HS-27A (cell line): ENCODE data around the gene CCL4.
"Not testable (repeated sequence)": the region's sequence is repeated elsewhere in the genome, so short reads cannot be mapped to it uniquely, and the experiment has no call there.

ENCODE experiments used
- DNase-seq: peaks from one replicate; pipeline ENCODE4 v3.0.0-alpha.2; 2012; ENCODE audit warnings: low read depth, missing footprints

The CCL4 gene

DNA sequence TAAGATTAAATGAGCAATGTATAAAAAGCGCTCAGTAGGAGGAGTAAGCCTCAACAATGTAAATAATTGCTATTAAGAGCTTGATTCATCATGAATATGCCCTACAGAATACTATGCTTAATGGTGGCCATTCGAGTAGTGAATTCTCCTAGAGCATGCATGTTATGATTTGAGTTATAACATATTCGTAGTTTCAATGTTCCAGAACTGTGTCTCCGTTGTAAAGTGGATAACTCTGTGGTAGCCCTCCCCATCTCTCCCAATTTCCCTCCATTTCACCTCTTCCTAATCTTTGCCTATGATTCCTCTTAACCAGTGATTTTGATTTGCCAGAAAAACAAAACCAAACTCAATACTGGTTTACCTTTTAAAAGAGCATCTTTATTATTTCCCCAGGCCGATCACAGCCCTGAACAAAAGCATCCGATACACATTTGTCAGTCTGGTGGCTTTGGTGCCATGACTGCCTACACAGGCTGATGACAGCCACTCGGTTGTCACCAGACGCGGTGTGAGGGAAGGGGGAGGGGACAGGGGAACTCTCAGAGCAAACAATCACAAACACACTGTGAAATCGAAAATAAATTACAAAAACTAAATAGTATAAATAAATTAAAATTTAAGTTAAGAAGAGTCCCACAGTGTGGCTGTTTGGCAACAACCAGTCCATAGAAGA lies 15.6 kb upstream of the CCL4 start:
- not testable (repeated sequence) for DNase-seq

DNA sequence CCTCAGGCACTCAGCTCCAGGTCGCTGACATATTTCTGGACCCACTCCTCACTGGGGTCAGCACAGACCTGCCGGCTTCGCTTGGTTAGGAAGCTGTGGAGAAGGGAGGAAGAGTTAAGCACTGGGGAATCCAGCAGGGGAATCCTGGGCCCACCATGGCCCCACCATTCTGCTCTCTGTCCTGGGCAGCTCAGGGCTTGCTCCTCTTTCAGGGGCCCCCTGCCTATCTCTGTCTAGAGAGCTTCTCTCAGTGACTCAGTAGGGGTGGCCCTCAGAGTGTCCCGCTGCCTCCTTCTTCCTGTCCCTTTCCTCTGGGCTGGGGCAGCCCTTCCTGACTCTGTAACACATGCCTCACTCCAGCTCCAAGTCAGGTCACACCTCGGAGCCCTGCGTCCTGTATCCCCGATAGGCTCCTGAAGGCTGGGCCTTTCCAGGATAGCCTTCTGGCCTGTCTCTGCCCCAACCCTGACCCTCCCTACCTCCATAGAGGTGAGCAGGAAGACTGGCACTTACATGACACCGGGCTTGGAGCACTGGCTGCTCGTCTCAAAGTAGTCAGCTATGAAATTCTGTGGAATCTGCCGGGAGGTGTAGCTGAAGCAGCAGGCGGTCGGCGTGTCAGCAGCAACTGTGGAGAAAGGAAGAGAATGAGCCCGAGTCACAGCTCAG lies 14.8 kb upstream of the CCL4 start:
- DNase-seq: no peak

DNA sequence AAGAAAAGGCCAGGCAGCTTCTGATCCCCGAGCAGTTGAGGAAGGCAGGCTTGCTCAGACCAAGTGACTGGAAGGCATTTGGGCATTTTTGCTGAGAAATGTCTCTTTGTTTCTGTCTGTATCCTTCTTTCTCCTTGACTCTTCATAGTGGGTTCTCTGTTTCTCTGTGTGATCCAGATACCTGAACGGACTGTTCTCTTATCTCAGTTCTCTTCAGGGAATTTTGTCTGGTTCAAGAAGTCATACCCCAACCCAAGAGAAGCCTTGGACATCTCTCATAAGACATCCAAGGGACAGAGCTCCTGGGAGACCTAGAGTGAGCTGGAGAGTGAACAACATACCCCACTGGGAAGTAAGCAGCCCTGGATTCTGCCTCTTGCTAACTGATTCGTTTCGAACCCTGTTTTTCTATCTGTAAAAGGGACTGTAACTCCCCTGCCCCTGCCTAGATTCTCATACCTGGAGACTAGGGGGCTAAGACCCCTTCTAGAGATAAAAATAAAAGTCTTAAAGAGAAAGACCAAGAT lies 14.2 kb upstream of the CCL4 start:
- no peak for DNase-seq

DNA sequence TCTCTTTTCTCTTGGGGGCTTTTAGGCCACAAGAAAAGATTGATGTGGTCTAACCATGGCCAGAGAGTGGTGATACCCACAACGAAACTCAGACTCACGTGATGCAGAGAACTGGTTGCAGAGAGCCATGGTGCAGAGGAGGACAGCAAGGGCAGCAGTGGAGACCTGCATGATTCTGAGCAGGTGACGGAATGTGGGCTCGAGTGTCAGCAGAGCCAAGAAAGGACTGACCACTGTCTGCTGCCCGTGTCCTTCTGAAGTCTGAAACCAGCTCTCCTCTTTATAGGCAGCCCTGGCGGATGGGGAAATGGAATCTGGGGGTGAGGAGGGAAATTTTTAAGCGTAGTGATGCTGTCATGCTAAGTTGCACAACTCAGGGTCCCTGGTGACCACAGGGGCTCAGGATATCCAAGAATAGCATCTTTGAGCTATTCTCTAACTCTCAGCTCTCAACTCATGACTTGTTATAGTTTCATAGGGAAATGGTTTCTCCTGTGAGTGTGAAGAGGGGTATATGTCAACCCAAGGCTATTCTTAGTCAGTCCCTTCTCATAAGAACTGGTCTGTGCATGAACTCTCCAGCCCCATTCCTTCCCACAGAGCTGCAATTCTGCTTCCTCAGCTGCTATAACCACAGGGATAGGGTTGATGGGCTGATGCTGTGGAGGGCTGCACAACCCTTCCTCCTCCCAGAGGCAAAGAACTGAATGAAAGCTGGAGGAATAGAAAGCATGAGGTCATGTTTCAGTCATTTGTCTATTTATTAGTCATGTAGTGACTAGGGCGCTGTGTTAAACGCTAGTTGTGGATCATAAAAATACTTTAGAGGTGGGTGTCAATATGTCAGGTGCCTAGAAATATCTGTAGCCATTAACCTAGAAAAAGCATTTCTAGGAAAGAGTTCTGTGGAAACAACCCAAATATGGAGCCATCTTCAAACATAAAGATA lies 13.5 kb upstream of the CCL4 start, which contains the start of gene CCL3:
Gene CCL3, minus strand, starts transcription at position 256 of the 949 bp plus-strand sequence. Its CDS starts 85 bp downstream, at position 171.
- no peak for DNase-seq

DNA sequence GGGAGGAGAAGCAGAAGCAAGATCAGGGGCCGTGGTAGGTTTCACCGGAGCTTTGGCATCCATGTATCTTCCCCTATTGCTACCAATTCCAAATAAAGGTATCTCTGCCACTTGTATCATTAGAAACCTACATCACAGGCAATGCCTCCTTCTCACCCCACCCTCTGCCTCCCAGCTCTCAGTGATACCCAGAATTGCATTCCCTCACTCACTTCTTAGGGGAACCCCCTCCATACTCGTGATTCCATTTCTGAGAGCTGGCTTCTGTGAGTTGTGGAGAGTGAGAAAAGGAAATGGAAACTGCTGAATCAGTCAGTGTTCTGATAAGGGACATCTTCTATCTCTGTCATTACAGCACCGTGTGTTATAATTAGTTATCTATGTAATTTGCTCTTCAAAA lies 11.4 kb upstream of the CCL4 start:
- DNase-seq: no peak

DNA sequence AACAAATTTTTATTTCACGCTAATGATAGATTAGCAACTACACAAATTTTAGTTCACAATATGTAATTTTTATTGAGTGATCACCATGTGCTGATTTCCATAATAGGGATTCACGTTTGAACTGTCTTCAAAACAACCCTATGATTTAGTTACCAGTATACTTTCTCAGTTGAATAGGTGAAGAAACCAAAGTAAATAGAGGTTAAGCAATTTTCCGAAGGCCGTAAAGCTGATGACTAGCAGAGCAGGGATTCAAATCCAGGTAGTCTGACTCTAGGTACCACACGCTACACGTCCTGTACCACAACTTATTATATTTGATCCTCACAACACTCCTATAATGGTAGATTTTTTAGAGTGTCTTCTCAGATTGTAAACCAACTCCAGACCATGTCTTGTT lies 10.9 kb upstream of the CCL4 start:
- not testable (repeated sequence) for DNase-seq

DNA sequence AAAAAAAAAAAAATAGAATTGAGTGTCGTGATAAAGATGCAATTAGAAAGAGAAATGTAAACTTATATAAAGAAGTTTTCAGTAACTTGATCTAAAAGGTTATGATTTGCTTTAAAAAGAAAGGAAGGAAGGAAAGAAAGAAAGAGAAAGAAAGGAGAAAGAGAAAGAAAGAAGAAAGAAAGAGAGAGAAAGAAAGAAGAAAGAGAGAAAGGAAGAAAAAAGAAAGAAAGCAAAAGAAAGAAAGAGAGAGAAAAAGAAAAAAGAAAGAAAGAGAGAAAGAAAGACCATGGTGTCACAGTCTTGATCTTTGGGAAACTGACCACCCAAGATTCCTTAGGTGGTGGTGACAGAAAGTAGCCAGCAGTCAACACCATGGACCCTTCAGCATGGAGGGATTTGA lies 9.4 kb upstream of the CCL4 start:
- no peak for DNase-seq

DNA sequence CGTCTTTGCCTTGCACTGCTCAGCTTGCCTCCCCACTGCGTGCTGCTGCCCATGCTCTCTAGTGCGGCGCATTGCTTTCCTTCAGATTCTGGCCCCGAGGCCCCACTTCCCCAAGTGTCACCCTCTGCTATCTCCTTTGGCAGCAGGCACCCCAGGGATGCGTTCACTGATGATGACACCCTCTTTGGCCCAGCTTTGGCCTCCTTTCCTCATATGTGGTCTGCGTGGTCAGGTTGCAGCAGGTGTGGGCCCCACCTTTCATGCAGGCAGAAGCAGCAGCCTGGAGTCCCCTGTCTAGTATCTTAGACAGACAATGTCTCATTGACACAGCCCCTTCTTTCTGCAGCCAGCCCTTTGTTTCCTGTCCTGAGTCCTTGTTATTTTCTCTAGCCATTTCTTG lies 8.9 kb upstream of the CCL4 start:
- no peak for DNase-seq

DNA sequence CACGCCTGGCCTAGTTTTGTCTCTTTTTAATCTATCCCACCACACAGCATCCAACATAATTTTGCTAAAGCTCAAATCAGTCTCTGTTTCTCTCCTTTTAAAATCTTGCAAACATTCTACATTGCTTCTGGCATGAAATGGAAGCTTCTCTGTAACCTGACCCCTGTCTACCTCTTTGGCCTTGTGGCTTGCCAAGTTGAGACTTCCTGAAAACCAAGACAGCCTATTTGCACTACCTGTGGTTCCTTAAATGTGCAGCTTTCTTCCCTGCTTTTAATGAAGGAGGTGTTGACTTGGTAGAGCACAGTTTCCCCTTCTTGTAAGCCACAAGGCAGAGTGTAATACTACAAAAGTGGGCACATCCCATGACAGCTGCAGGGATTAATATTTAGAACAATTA lies 7.6 kb upstream of the CCL4 start:
- DNase-seq: no peak

DNA sequence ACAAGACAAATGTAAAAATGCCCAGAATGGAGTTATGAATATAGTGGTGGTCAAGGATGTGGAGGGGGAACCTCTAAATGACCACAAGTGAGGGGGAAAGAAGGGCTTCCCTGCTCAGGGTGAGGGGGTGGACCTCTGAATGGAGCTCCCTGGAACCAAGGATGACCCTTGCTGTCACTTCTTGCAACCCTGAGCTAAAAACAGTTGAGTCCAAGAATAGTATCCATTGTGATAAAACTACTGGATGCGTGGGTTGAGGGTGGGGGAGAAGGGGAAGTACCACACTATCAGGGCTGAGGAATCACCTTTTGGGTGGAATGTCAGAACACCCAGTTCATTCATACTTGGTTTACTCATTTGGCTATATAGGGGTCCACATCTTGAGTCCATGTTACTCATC lies 4.6 kb upstream of the CCL4 start:
- not testable (repeated sequence) for DNase-seq

DNA sequence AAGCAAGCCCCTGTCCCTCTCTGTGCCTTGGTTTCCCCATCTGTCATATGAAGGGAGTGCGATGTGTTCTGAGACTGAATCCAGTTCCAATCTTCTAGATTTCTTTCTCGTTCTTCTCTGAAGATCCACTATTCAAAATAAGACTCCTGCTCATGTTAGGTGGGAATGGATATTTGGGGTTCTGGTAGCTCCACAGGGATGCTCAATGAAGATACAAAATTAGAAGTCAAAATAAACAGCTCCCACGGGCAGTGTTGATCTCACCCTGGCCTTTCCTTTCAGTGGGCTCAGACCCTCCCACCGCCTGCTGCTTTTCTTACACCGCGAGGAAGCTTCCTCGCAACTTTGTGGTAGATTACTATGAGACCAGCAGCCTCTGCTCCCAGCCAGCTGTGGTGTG lies 619 bp downstream of the CCL4 start:
- DNase-seq: not testable (repeated sequence)

DNA sequence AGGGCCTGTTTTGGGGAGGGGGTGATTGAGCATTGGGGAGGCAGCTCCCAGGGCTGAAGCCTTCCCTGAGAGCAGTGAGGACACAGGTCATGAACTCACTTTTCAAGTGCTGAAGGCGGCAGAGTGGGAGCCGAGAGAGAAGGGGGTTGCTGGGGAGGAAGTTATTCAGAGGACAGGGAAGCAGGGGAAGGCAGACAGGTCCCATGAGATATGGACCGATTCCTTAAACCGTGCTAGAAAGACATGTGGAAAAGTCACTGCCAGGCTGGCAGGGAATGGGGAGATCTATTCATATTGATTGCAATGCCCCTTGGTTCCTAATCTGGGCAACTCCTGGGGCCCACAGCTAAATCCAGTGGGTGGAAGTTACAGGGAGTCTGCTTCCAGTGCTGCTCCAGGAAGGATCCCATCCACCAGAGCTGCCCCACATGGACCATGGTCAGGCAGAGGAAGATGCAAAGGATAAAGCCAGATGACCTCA lies 1.1 kb downstream of the CCL4 start:
- DNase-seq: no peak

DNA sequence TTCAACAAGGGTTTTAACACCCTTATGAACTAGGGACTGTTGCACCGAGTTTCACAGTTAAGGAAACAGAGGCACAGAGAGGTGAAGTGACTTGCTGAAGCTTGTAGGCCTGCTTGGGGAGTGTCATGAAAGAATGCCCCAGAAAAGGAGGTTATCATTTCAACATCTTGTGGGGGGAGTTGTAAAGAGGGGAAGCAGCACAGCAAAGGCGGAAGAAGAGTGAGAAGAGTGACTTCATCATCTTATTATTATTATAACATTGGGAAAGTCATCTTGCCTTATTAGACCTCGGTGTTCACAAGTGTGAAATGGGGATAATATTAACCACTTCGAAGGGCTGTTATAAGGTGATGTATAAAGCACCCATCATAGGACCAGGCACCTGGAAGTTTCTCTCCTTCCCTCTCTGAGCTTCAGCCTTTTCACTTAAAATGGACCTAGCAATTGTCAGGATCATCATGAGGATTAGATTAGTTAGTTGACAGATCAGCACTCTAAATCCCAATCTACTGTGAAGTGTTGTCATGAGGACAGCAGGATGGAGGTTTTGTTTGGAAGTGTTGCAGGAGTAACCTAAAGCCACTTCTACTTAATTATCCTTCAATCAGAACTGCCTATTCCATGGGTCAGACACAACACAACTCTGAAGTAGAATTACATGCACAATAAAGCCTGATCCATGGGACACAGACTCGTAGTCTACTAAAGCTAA lies 2.3 kb downstream of the CCL4 start:
- DNase-seq: no peak

DNA sequence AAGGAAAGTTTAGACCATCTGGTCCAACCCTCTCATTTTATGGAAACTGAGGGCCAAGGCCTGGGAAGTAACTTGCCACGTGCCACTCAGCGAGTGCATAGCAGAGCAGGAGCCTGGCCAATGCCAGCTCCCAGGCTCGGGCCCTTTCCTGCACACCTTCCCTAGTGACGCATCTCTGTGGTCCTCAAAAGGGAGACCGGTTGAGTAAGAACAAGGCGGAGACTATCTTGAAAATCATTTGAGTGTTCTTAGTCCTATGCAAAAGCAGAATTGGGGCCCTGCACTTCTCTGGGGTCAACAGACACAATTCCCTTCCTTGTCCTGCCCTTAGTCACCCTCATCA lies 2.8 kb downstream of the CCL4 start:
- DNase-seq: no peak

DNA sequence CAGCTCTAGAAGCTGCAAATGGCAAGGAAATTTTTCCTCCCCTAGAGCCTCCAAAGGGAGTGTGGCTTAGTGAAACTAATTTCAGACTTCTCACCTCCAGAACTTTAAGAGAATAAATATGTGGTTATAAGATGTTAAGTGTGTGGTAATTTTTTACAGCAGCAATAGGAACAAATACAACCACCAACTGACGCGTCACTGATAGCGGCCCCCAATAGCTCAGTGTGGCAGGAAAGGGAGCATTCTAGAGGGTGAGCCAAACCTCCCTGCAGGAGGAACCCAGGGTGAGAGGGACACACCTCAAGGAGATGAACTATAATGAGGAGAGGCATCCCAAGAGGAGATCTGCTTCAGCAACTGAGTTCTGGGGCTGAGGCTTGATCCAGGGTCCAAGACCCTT lies 4.0 kb downstream of the CCL4 start:
- no peak for DNase-seq

DNA sequence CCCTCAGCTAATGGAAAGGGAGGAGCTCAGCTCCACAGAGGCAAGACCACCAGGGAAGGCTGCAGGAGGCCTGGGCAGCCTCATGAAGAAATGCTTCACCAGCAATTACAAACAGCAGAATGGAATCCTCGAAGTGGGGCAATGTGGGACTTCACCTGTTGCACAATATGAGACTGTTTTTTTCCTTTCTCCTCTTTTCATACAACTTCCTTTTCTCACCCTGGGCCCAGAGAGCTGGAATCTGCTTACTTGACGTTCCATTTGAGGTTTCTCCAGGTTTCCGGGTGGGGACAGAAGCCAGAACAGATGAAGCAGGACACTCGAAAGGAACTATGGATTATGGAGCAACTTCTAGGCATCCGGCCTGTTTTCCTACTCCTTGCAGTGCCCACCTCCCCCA lies 4.6 kb downstream of the CCL4 start:
- not testable (repeated sequence) for DNase-seq

DNA sequence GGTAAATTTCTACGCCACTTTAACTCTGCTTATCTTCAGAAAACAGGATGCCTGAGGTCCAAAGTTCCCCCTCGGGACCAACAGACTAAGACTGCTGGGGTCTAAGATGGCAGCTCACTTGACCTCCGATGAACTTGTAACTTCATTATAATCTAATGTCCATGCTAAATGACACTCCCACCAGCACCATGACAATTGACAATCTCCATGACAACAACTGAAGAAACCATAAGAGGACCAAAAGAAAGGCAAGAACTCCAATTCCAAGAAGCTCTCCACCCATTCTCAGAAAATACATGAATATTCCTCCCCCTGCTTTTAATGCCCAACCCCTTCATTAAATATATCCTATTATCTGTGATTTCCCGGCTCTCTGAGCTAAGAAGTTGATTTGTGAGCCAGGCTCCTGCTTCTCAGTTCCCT lies 7.5 kb downstream of the CCL4 start:
- no peak for DNase-seq

DNA sequence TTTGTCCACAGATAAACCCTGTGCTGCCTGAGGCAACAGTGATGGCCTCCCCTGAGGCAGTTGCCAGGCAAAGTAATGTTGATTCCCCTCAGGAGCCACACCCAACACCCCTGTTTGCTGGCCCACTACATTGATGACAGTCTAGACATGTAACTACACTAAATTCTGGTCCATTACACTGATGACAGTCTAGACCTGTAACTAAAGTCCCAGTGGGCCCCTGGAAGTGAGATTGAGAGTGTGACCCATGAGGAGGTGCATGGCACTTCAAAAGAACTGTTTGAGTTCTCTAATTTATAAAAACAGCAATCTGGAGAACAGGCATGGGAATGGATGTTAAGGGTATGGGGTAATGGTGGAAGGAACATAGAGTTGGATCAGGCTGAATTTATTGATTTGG lies 8.9 kb downstream of the CCL4 start:
- no peak for DNase-seq

DNA sequence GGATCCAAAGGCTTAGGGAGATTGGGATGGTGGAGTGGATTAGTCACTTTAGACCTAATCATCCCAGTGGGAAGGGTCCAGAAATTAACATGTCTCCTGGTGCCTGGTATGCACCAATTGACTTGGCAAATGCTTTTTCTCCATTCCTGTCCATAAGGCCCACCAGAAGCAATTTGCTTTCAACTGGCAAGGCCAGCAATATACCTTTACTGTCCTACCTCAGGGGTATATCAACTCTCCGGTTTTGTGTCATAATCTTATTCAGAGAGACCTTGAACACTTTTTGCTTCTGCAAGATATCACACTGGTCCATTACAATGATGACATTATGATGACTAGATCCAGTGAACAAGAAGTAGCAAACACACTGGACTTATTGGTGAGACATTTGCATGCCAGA lies 9.5 kb downstream of the CCL4 start:
- DNase-seq: not testable (repeated sequence)

DNA sequence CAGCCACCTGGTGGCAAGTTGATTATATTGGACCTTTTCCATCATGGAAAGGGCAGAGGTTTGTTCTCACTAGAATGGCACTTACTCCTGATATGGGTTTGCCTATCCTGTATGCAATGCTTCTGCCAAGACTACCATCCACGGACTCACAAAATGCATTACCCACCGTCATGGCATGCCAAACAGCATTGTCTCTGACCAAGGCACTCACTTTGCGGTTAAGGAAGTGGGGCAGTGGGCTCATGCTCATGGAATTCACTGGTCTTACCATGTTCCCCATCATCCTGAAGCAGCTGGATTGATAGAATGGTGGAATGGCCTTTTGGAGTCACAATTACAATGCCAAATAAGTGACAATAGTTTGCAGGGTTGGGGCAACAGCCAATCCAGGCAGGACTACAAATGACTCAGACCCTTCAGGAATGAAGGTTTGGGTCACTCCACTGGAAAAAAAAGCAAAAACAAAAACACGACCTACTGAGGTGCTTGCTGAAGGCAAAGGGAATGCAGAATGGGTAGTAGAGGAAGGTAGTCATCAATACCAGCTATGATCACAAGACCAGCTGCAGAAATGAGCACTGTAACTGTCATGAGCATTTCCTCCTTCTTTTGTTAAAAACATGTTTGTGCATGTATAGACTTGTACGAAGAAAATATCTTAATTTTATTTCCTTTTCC lies 11.5 kb downstream of the CCL4 start:
- peak; percentile 82 for DNase-seq

DNA sequence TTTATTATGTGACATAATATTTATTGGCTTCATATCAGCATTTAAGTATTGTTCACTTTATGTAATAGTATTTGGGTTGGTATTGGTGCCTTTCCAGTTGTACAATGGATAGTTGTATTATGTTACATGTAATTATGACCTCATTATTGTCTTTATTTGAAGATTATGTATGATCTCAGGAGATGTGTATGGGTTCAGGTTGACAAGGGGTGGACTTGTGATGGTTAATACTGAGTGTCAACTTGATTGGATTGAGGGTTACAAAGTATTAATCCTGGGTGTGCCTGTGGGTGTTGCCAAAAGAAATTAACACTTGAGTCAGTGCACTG lies 12.0 kb downstream of the CCL4 start:
- DNase-seq: not testable (repeated sequence)
